Heart left ventricle (tissue), 16 donors: ENCODE results near the gene AGXT. TPM values are rescaled to one million over a fixed set of nuclear protein-coding genes. Genes with fewer than 3 reads are reported as not detected.

Source experiments
- ATAC-seq, 4 donors: fragments of 200-7000 bp; cut with Tn5 transposase; one replicate each; pipeline ENCODE4 v1.9.1; 2020 to 2022; ENCODE audit warnings: moderate library complexity in 4 of 4, mild to moderate bottlenecking in 3 of 4, moderate number of reproducible peaks in 1 of 4
- DNase-seq, 5 donors: peaks; one replicate each; pipeline ENCODE4 v3.0.0-alpha.2; 2020
- H3K27ac ChIP-seq, 12 donors: fragments of 200-600 bp; sonication (generic) in 4 of 12; one replicate each; pipeline versions ENCODE4 v1.5.0 to v1.8.0; 2016 to 2022; ENCODE audit warnings: mild to moderate bottlenecking in 2 of 12
- H3K27me3 ChIP-seq, 9 donors: fragments of 200-600 bp; sonication (generic) in 2 of 9; one replicate each; pipeline versions ENCODE4 v1.5.1 to v1.8.0; 2016 to 2022; ENCODE audit warnings: mild to moderate bottlenecking in 3 of 9
- H3K36me3 ChIP-seq, 9 donors: fragments of 200-600 bp; sonication (generic) in 2 of 9; one replicate each; pipeline versions ENCODE4 v1.5.0 to v1.8.0; 2018 to 2022; ENCODE audit warnings: mild to moderate bottlenecking in 2 of 9
- H3K4me1 ChIP-seq, 12 donors: fragments of 200-600 bp; sonication (generic) in 4 of 12; one replicate each; pipeline versions ENCODE4 v1.5.0 to v1.8.0; 2016 to 2022; ENCODE audit warnings: mild to moderate bottlenecking in 3 of 12
- H3K4me3 ChIP-seq, 12 donors: fragments of 200-600 bp; sonication (generic) in 4 of 12; one replicate each; pipeline versions ENCODE4 v1.5.0 to v1.8.0; 2017 to 2022; ENCODE audit warnings: mild to moderate bottlenecking in 9 of 12, moderate library complexity in 4 of 12
- H3K9me3 ChIP-seq, 12 donors: fragments of 200-600 bp; sonication (generic) in 4 of 12; one replicate each; pipeline versions ENCODE4 v1.5.0 to v1.8.0; 2016 to 2022; ENCODE audit warnings: mild to moderate bottlenecking in 1 of 12
- POLR2A ChIP-seq, 2 donors: fragments of 450-650 bp; IDR thresholded peaks; one replicate each; pipeline ENCODE4 v1.6.1; 2017; ENCODE audit warnings: antibody characterized with exemption in 2 of 2, mild to moderate bottlenecking in 2 of 2, moderate library complexity in 2 of 2
- WGBS, 4 donors: extraction: QIAGEN DNeasy Blood & Tissue Kit in 2 of 4; methylation state at CpG; one replicate each; pipeline versions ENCODE4 v1.1.5 to v1.1.7; 2013 to 2018; 5-methylcytosine and 5-hydroxymethylcytosine counted together
- intact Hi-C, 10 donors: fragments of 100-400 bp; cut with DNase I; formaldehyde crosslinking; loops; one replicate each; pipeline versions ENCODE4 v1.11.1 to v1.14.2; 2022
- polyA plus RNA-seq, 2 donors: library from polyadenylated mRNA; stranded (reverse); fragments of 200-250 nt; gene quantifications; one replicate each; pipeline ENCODE4 v1.2.3, GENCODE V29; 2013
- total RNA-seq, 9 donors: library from RNA; depleted of rRNA in 2 of 9; stranded (reverse); fragments of >200 nt in 2 of 9; fragmentation: NEBNext Ultra II Directional in 3 of 9; extraction: Animal tissue kit (Norgen Biotek cat#: 25700) in 3 of 9; gene quantifications; one replicate each; pipeline versions ENCODE4 v1.1.0 to v1.2.4, GENCODE V29; 2016 to 2023
- TF ChIP-seq, protein P1 (sequence below), 12 donors: fragments of 200-600 bp; sonication (generic) in 4 of 12; IDR thresholded peaks; one replicate each; pipeline versions ENCODE4 v1.5.0 to v1.8.0; 2018 to 2022; ENCODE audit warnings: antibody characterized with exemption in 12 of 12, mild to moderate bottlenecking in 5 of 12
- donor health status: ischemic (EF 13 %, LVEDD 7.1; RV severe dilation, severe dysfunction).
- donor health status: healthy with polysubstance abuse.
- donor health status: DM: no; HTN: yes; CAD: no.
- donor health status: DM: no; HTN: no; CAD: no.
- donor health status: ischemic (EF 25% LVEDD 6.9; RV normal size, moderate dysfunction).
- donor health status: ischemic (EF 25% LVEDD 5.7; RV mildly dilated, moderate dysfunction).
- donor health status: healthy.
- donor health status: DM: yes; HTN: yes; CAD: no.
- donor health status: ischemic (EF 35%, LVEDD 5.7; RV mildly dilated, moderate dysfunction).
- donor health status: nonischemic (EF 11% LVEDD 7.7; RV severe dilation, severe dysfunction).
- donor health status: DM: yes; HTN: yes; CAD: no.
- donor health status: PGD.
- donor health status: ischemic (EF 29% LVEDD 5.4; RV normal size, mild dysfunction).
- donor health status: nonischemic (EF 23%, LVEDD 6.1; RV moderate dilation, normal function).

AGXT gene
- total and polyA plus RNA-seq, 11 donors = 0.06 TPM; not detected in 10

DNA sequence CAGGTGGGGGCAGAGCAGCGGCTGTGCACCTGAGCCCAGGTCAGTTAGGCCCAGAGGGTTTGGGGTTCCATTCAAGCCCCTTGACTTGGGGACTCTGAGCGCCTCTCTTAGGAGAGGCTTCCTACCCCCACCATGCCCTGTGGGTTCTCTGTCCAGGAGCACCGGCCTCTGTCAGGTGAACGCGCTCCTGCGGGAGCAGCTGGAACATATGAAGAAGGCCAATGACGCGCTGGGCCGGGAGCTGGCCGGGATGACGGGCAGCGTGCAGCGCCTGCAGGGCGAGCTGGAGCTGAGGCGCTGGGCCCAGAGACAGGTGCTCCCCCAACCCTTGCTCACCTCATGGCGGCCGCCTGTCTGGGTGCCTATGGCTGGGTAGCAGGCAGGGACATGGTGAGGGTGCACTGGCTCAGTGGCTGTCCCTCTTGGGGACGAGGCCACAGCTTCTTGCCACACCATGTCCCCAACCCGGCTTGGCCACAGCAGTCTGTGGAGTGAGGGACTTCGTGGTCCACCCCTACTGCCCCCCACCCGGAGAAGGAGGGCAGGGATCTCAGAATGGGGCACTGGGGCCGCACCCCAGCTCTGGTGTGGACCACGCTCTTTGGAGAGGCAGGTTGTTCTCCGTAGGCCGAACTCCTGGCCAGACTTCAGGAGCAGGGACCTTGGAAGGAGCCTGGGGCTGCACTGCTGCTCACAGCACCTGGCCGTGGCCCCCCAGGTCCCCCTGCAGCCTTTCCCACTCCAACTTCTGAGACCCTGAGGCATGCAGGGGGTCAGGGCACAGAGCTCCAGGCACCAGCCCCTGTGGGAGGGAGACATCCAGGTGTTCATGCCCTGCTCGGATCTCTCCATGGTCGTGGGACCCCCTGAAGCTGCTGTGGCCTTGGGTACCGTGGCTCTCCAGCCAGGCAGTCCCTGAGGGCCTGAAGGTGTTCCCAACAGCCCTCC lies 57.2 kb downstream of the AGXT start:
- Histone ChIP-seq H3K4me1 (peaks cover 0 to 9% (median 0%) of the 10 kb centered on the region in 12 donors), H3K36me3 (no peaks in the 10 kb centered on the region), H3K9me3 (peaks cover 0 to 10% (median 2%) of the 10 kb centered on the region in 12 donors), H3K4me3 (no peak overlapping the region), H3K27ac (no peak overlapping the region), H3K27me3 (peaks cover 0 to under 1% (median 0%) of the 10 kb centered on the region in 9 donors)
- WGBS, 4 donors = 87 to 90% (median 88%) methylated on average over 12 to 29 of the region's 29 CpGs
- intact Hi-C loops = no loop called here
- ATAC-seq (no peak), DNase-seq (peak; percentile 4 to 36 (median 22))
- TF ChIP-seq, protein P1, sequence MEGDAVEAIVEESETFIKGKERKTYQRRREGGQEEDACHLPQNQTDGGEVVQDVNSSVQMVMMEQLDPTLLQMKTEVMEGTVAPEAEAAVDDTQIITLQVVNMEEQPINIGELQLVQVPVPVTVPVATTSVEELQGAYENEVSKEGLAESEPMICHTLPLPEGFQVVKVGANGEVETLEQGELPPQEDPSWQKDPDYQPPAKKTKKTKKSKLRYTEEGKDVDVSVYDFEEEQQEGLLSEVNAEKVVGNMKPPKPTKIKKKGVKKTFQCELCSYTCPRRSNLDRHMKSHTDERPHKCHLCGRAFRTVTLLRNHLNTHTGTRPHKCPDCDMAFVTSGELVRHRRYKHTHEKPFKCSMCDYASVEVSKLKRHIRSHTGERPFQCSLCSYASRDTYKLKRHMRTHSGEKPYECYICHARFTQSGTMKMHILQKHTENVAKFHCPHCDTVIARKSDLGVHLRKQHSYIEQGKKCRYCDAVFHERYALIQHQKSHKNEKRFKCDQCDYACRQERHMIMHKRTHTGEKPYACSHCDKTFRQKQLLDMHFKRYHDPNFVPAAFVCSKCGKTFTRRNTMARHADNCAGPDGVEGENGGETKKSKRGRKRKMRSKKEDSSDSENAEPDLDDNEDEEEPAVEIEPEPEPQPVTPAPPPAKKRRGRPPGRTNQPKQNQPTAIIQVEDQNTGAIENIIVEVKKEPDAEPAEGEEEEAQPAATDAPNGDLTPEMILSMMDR (IDR thresholded peaks at IDR 0.05) = no peak
- no peak for TF ChIP-seq POLR2A (IDR thresholded peaks at IDR 0.05)

DNA sequence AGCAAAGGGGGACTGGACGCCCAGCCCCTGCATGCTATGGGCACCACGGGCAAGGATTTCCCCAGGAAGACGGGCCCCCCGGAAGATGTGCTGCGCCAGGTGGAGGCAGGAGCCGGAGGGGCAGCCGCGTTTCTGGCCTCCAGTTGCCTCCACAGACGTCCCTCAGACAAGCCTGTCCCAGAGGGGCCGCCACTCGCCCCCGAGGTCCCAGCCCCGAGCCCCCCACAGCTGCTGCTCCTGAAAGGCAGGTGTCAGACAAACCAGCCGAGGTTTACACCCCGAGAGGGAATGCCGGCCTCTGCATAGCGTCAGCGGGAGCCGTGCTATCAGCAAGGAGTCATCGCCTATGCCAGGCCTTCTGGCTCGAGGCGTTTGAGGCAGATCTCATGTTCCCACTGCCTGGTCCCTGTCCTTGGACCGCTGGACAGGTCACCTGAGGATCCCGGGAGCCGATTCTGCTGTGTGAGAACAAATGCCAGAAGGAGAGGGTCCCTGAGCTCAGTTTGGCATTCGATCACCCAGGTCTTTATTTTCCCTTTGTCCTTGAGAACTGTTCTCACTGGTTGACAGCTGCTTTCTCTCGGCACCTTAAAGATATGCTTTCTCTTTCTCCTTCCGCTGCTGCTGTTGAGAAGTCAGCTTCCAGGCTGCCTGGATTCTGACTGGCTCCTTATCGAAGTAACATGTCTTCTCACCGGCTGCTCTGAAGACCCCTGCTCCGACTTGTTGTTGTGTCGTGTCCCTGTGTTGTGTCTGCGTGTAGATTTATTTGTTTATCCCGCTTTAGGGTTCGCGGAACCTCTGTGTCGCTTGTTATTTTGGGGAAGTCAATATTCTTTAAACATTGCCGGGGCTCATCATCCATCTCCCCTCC lies 58.1 kb downstream of the AGXT start:
- intact Hi-C loops = no loop called here
- H3K4me3 ChIP-seq = peak overlapping the region in 8 of 12 donors; percentile 0 to 37 (median 14)
- DNase-seq = peak; percentile 12 to 64 (median 51)
- no peaks in the 10 kb centered on the region for H3K36me3 ChIP-seq
- TF ChIP-seq, protein P1 (IDR thresholded peaks at IDR 0.05) = no peak
- TF ChIP-seq POLR2A (IDR thresholded peaks at IDR 0.05) = no peak
- ATAC-seq = peak in 3 of 4 donors; percentile 36 to 80 (median 57)
- 42 to 52% (median 45%) methylated on average over 26 to 38 of the region's 38 CpGs for WGBS, 4 donors
- peaks cover 0 to 4% (median 0%) of the 10 kb centered on the region in 9 donors for H3K27me3 ChIP-seq
- H3K4me1 ChIP-seq = peaks cover 0 to 8% (median 0%) of the 10 kb centered on the region in 12 donors
- H3K27ac ChIP-seq = no peak overlapping the region
- H3K9me3 ChIP-seq = peaks cover 0 to 10% (median 2%) of the 10 kb centered on the region in 12 donors

DNA sequence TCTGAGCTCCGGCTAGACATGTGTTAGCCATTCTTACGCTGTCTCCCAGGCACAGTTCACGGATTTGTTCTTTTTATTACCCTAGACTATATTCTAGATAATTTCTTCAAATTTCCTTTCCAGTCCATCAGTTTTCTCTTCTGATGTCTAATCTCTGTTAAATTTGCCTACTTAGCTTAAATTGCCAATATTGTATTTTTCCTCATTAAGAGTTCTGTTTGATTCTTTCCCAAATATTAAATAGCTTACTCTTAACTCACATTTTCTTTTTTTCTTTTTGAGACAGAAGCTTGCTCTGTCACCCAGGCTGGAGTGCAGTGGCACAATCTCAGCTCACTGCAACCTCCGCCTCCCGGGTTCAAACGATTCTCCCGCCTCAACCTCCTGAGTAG lies 58.8 kb downstream of the AGXT start:
- H3K4me1 ChIP-seq = peaks cover 0 to 8% (median 0%) of the 10 kb centered on the region in 12 donors
- intact Hi-C loops = no loop called here
- peaks cover 0 to 10% (median 2%) of the 10 kb centered on the region in 12 donors for H3K9me3 ChIP-seq
- 87 to 94% (median 88%) methylated on average over 7 of the region's 7 CpGs for WGBS, 4 donors
- H3K27me3 ChIP-seq = peaks cover 0 to 4% (median 0%) of the 10 kb centered on the region in 9 donors
- TF ChIP-seq, protein P1 (IDR thresholded peaks at IDR 0.05) = no peak
- no peak for TF ChIP-seq POLR2A (IDR thresholded peaks at IDR 0.05)
- DNase-seq (no peak), ATAC-seq (no peak)
- no peak overlapping the region for H3K27ac ChIP-seq
- H3K36me3 ChIP-seq = no peaks in the 10 kb centered on the region
- H3K4me3 ChIP-seq = peak overlapping the region in 1 of 12 donors; percentile 37
